KOPT-K1 (cell line): ENCODE measurements around the gene LRCH1.
"Not testable (repeated sequence)": the region's sequence is repeated elsewhere in the genome, so short reads cannot be mapped to it uniquely, and the experiment has no call there.

Experiments used
- H3K27ac ChIP-seq: fragments of 200-600 bp; sonication (generic); 2 replicates; pipeline ENCODE4 v1.5.1; 2016; ENCODE audit warnings: antibody characterized with exemption, mild to moderate bottlenecking, low read depth, low read length; ENCODE audit not compliant: poor library complexity, severe bottlenecking
- H3K36me3 ChIP-seq: fragments of 200-600 bp; sonication (generic); 2 replicates; pipeline ENCODE4 v1.5.1; 2017; ENCODE audit warnings: antibody characterized with exemption, mild to moderate bottlenecking, low read length, moderate library complexity; ENCODE audit not compliant: insufficient read depth
- H3K9me3 ChIP-seq: fragments of 200-600 bp; sonication (generic); 2 replicates; pipeline ENCODE4 v1.5.1; 2017; ENCODE audit warnings: antibody characterized with exemption, low read length, mild to moderate bottlenecking; ENCODE audit not compliant: insufficient read depth, poor library complexity, severe bottlenecking

LRCH1 gene

GRCh38 chr13:46552889-46553520 is at the start of gene LRCH1:
Gene LRCH1, plus strand, starts transcription at chr13:46553170. Its CDS starts 227 bp downstream, at chr13:46553397.
- H3K36me3 ChIP-seq = no peaks in the 10 kb centered on the region
- H3K9me3 ChIP-seq = no peaks in the 10 kb centered on the region
- peak within 1 kb of the TSS; percentile 90 for H3K27ac ChIP-seq

- H3K27ac ChIP-seq = no peak overlapping the region
- no peaks in the 10 kb centered on the region for H3K9me3 ChIP-seq
- no peaks in the 10 kb centered on the region for H3K36me3 ChIP-seq
Observed at GRCh38 chr13:46504036-46504435, 48.9 kb upstream of the LRCH1 start.

- Histone ChIP-seq H3K27ac (no peak overlapping the region), H3K36me3 (no peaks in the 10 kb centered on the region), H3K9me3 (no peaks in the 10 kb centered on the region)
Observed at GRCh38 chr13:46507981-46508380, 45.0 kb upstream of the LRCH1 start.

GRCh38 chr13:46509981-46510380 is 43.0 kb upstream of the LRCH1 start:
- Histone ChIP-seq H3K36me3 (no peaks in the 10 kb centered on the region), H3K27ac (no peak overlapping the region), H3K9me3 (no peaks in the 10 kb centered on the region)

- no peaks in the 10 kb centered on the region for H3K36me3 ChIP-seq
- no peaks in the 10 kb centered on the region for H3K9me3 ChIP-seq
- no peak overlapping the region for H3K27ac ChIP-seq
Observed at GRCh38 chr13:46515803-46516202, 37.2 kb upstream of the LRCH1 start.

- H3K27ac ChIP-seq = no peak overlapping the region
- no peaks in the 10 kb centered on the region for H3K36me3 ChIP-seq
- peaks cover 7% of the 10 kb centered on the region for H3K9me3 ChIP-seq
Observed at GRCh38 chr13:46516599-46517338, 36.2 kb upstream of the LRCH1 start.

GRCh38 chr13:46517748-46518147 is 35.2 kb upstream of the LRCH1 start:
- not testable (repeated sequence) for H3K36me3 ChIP-seq, H3K9me3 ChIP-seq, H3K27ac ChIP-seq

GRCh38 chr13:46519182-46519581 is 33.8 kb upstream of the LRCH1 start:
- Histone ChIP-seq H3K9me3 (peaks cover 7% of the 10 kb centered on the region), H3K36me3 (no peaks in the 10 kb centered on the region), H3K27ac (no peak overlapping the region)

GRCh38 chr13:46520166-46520565 is 32.8 kb upstream of the LRCH1 start:
- no peak overlapping the region for H3K27ac ChIP-seq
- no peaks in the 10 kb centered on the region for H3K36me3 ChIP-seq
- H3K9me3 ChIP-seq = peaks cover 7% of the 10 kb centered on the region

- H3K36me3 ChIP-seq = no peaks in the 10 kb centered on the region
- H3K9me3 ChIP-seq = peaks cover 7% of the 10 kb centered on the region
- H3K27ac ChIP-seq = no peak overlapping the region
Observed at GRCh38 chr13:46521486-46521885, 31.5 kb upstream of the LRCH1 start.

- H3K27ac ChIP-seq = no peak overlapping the region
- H3K36me3 ChIP-seq = no peaks in the 10 kb centered on the region
- peaks cover 7% of the 10 kb centered on the region for H3K9me3 ChIP-seq
Observed at GRCh38 chr13:46521921-46522747, 30.8 kb upstream of the LRCH1 start.

GRCh38 chr13:46522748-46523030 is 30.3 kb upstream of the LRCH1 start:
- peaks cover 7% of the 10 kb centered on the region for H3K9me3 ChIP-seq
- no peaks in the 10 kb centered on the region for H3K36me3 ChIP-seq
- no peak overlapping the region for H3K27ac ChIP-seq

GRCh38 chr13:46523972-46524752 is 28.8 kb upstream of the LRCH1 start:
- no peaks in the 10 kb centered on the region for H3K36me3 ChIP-seq
- no peak overlapping the region for H3K27ac ChIP-seq
- H3K9me3 ChIP-seq = peaks cover 7% of the 10 kb centered on the region

- Histone ChIP-seq H3K36me3 (no peaks in the 10 kb centered on the region), H3K9me3 (peaks cover 5% of the 10 kb centered on the region), H3K27ac (no peak overlapping the region)
Observed at GRCh38 chr13:46526100-46526735, 26.8 kb upstream of the LRCH1 start.
